H1 (cell line): Measurements from ENCODE around the gene GCLM.

Source experiments
- BACH1 ChIP-seq: IDR thresholded peaks from 2 replicates; pipeline ENCODE4 v1.6.1; 2012; ENCODE audit warnings: low read length, improper control_type of control experiment
- CHD2 ChIP-seq: IDR thresholded peaks from 2 replicates; pipeline ENCODE4 v1.6.1; 2012; ENCODE audit warnings: low read length, improper control_type of control experiment
- CTCF ChIP-seq, 3 experiments: IDR thresholded peaks; 1 replicate in 2 of 3; 2 replicates in 1 of 3; pipeline versions ENCODE4 v1.5.1 to v1.6.1; 2011; ENCODE audit warnings: low read length in 3 of 3, mild to moderate bottlenecking in 3 of 3, inconsistent platforms in 2 of 3, low read depth in 1 of 3, moderate library complexity in 1 of 3; ENCODE audit not compliant: insufficient read depth in 1 of 3; ENCODE audit errors: control extremely low read depth in 1 of 3
- EP300 ChIP-seq, 2 experiments: IDR thresholded peaks; 1 replicate in 1 of 2; 2 replicates in 1 of 2; pipeline ENCODE4 v1.6.1; 2011 to 2012; ENCODE audit warnings: low read depth in 2 of 2, low read length in 2 of 2, mild to moderate bottlenecking in 2 of 2, borderline replicate concordance in 1 of 2, inconsistent platforms in 1 of 2, moderate library complexity in 1 of 2
- EZH2 ChIP-seq: fragments of 200-600 bp; sonication (generic); IDR thresholded peaks from 2 replicates; pipeline ENCODE4 v1.7.1; 2012; ENCODE audit warnings: low read depth, mild to moderate bottlenecking, moderate library complexity, low read length, inconsistent platforms; ENCODE audit not compliant: severe bottlenecking
- JUND ChIP-seq: IDR thresholded peaks from 2 replicates; pipeline ENCODE4 v1.6.1; 2011; ENCODE audit warnings: mild to moderate bottlenecking, improper control_type of control experiment, low read length
- POLR2A ChIP-seq, 2 experiments: IDR thresholded peaks; 1 replicate in 1 of 2; 2 replicates in 1 of 2; pipeline ENCODE4 v1.6.1; 2011; ENCODE audit warnings: low read depth in 2 of 2, low read length in 2 of 2, mild to moderate bottlenecking in 2 of 2; ENCODE audit errors: control extremely low read depth in 1 of 2
- SIX5 ChIP-seq: IDR thresholded peaks from 2 replicates; pipeline ENCODE4 v1.6.1; 2011; ENCODE audit warnings: mild to moderate bottlenecking, low read depth, low read length
- SP1 ChIP-seq: IDR thresholded peaks from 2 replicates; pipeline ENCODE4 v1.6.1; 2011; ENCODE audit warnings: low read depth, low read length
- YY1 ChIP-seq: IDR thresholded peaks from 2 replicates; pipeline ENCODE4 v1.6.1; 2011; ENCODE audit warnings: low read depth, mild to moderate bottlenecking, low read length

GRCh38 chr1:93871366-93871765, 37.9 kb downstream of the GCLM start:
- no peak for TF ChIP-seq POLR2A (IDR thresholded peaks at IDR 0.05; ENCODE audit: control extremely low read depth in 1 of 2, low read depth in 2 of 2, low read length in 2 of 2)
- TF ChIP-seq BACH1: no peak
- TF ChIP-seq EZH2: no peak
- no peak for TF ChIP-seq CHD2
- no peak for TF ChIP-seq EP300 (IDR thresholded peaks at IDR 0.05; ENCODE audit: borderline replicate concordance in 1 of 2, low read depth in 2 of 2, low read length in 2 of 2)
- no peak for TF ChIP-seq CTCF (IDR thresholded peaks at IDR 0.05; ENCODE audit: control extremely low read depth in 1 of 3, insufficient read depth in 1 of 3, low read depth in 1 of 3, low read length in 3 of 3)
- TF ChIP-seq YY1: no peak
- no peak for TF ChIP-seq JUND
- TF ChIP-seq SIX5: no peak
- TF ChIP-seq SP1: no peak
